Astrocyte of the spinal cord (primary cell): Measurements from ENCODE around the gene SORCS2.

Source experiments
- DNase-seq: peaks from one replicate; pipeline ENCODE4 v3.0.0; 2011; ENCODE audit warnings: low read depth, low spot score
- H3K4me3 ChIP-seq: 2 replicates; pipeline ENCODE4 v1.5.1; 2011; ENCODE audit warnings: low read depth, mild to moderate bottlenecking, low read length, moderate library complexity
- CTCF ChIP-seq: IDR thresholded peaks from 2 replicates; pipeline ENCODE4 v1.5.1; 2012; ENCODE audit warnings: low read depth, mild to moderate bottlenecking, low read length, inconsistent platforms
- in situ Hi-C: cut with HindIII; loops from 2 replicates; pipeline ENCODE4 v1.10.0; 2017; ENCODE audit warnings: low sequenced_read_pairs

Gene SORCS2

GRCh38 chr4:7638489-7638888, 446.2 kb downstream of the SORCS2 start:
- in situ Hi-C loops = no loop called here
- no peak for DNase-seq
- no peak for TF ChIP-seq CTCF
- no peak overlapping the region for H3K4me3 ChIP-seq

GRCh38 chr4:7638984-7639789, 446.8 kb downstream of the SORCS2 start:
- no peak for TF ChIP-seq CTCF
- DNase-seq = no peak
- in situ Hi-C loops = no loop called here
- no peak overlapping the region for H3K4me3 ChIP-seq

- no peak for DNase-seq
- in situ Hi-C loops = no loop called here
- no peak for TF ChIP-seq CTCF
- H3K4me3 ChIP-seq = no peak overlapping the region
Measured at GRCh38 chr4:7640136-7640535, 447.8 kb downstream of the SORCS2 start.

GRCh38 chr4:7641712-7642111, 449.4 kb downstream of the SORCS2 start:
- in situ Hi-C loops = no loop called here
- no peak for TF ChIP-seq CTCF
- DNase-seq = no peak
- H3K4me3 ChIP-seq = no peak overlapping the region

- H3K4me3 ChIP-seq = no peak overlapping the region
- in situ Hi-C loops = no loop called here
- no peak for DNase-seq
- TF ChIP-seq CTCF = no peak
Measured at GRCh38 chr4:7642741-7643458, 450.6 kb downstream of the SORCS2 start.

GRCh38 chr4:7645158-7645557, 452.8 kb downstream of the SORCS2 start:
- in situ Hi-C loops = no loop called here
- TF ChIP-seq CTCF = no peak
- no peak for DNase-seq
- no peak overlapping the region for H3K4me3 ChIP-seq
